H1 (cell line): ENCODE data around the gene ZBTB4. TPM values are rescaled to one million over a fixed set of nuclear protein-coding genes. Genes with fewer than 3 reads are reported as not detected.

Experiments used
- CTCF ChIA-PET: fragments of 300-600 bp; sonication (Branson Sonifier 250); formaldehyde crosslinking; loops from one replicate; lab custom pipeline; 2021; ENCODE audit not compliant: partially characterized antibody; lab: Charles Lee
- POLR2A ChIA-PET: fragments of 300-600 bp; sonication (Branson Sonifier 250); formaldehyde crosslinking; loops from one replicate; lab custom pipeline; 2021; ENCODE audit warnings: inconsistent platforms; ENCODE audit not compliant: partially characterized antibody; lab: Charles Lee
- DNase-seq, 2 experiments: peaks; one replicate each; pipeline versions ENCODE4 v3.0.0 to v3.0.0-alpha.2; 2010 to 2022; ENCODE audit warnings: low spot score in 2 of 2, low read depth in 1 of 2, mixed read lengths in 1 of 2
- FAIRE-seq: peaks from 2 replicates; lab custom pipeline; 2011; peaks lifted over from hg19 to GRCh38; lab: Jason Lieb, UNC
- H2AFZ ChIP-seq: 2 replicates; pipeline ENCODE4 v1.8.1; 2012; ENCODE audit warnings: low read length, inconsistent platforms
- H2AK5ac ChIP-seq: 2 replicates; pipeline ENCODE4 v1.6.1; 2013; ENCODE audit warnings: low read depth, low read length
- H2BK120ac ChIP-seq: replicated peaks from 2 replicates; pipeline ENCODE3; 2013; ENCODE audit warnings: low read depth, low read length, inconsistent platforms
- H2BK12ac ChIP-seq: 2 replicates; pipeline ENCODE4 v1.6.1; 2013; ENCODE audit warnings: low read depth, low read length
- H2BK15ac ChIP-seq: 2 replicates; pipeline ENCODE4 v1.6.1; 2013; ENCODE audit warnings: low read length
- H2BK20ac ChIP-seq: 2 replicates; pipeline ENCODE4 v1.6.1; 2013; ENCODE audit warnings: low read length
- H2BK5ac ChIP-seq: 2 replicates; pipeline ENCODE4 v1.6.1; 2013; ENCODE audit warnings: low read depth, low read length
- H3K14ac ChIP-seq: 2 replicates; pipeline ENCODE4 v1.6.1; 2013; ENCODE audit warnings: inconsistent platforms; ENCODE audit not compliant: insufficient read length
- H3K18ac ChIP-seq: 2 replicates; pipeline ENCODE4 v1.6.1; 2013; ENCODE audit warnings: low read length; ENCODE audit errors: extremely low read depth
- H3K23ac ChIP-seq: 2 replicates; pipeline ENCODE4 v1.6.1; 2013; ENCODE audit warnings: inconsistent platforms; ENCODE audit not compliant: insufficient read length
- H3K23me2 ChIP-seq: 2 replicates; pipeline ENCODE4 v1.6.1; 2013; ENCODE audit warnings: low read depth, low read length
- H3K27ac ChIP-seq: 2 replicates; pipeline ENCODE4 v1.6.1; 2011; ENCODE audit warnings: low read depth, low read length, inconsistent platforms
- H3K27me3 ChIP-seq, 4 experiments: replicated peaks in 1 of 4; 1 replicate in 1 of 4; 2 replicates in 3 of 4; pipeline versions ENCODE4 v1.6.1 to v1.8.1; 2011 to 2013; ENCODE audit warnings: low read length in 3 of 4, mild to moderate bottlenecking in 3 of 4, inconsistent platforms in 2 of 4, mixed read lengths in 2 of 4, moderate library complexity in 1 of 4; ENCODE audit not compliant: control insufficient read depth in 3 of 4, insufficient read depth in 3 of 4; ENCODE audit errors: extremely low read depth in 1 of 4
- H3K36me3 ChIP-seq, 4 experiments: 2 replicates each; pipeline versions ENCODE4 v1.6.1 to v1.8.1; 2011 to 2013; ENCODE audit warnings: mild to moderate bottlenecking in 4 of 4, low read length in 3 of 4, moderate library complexity in 2 of 4, control low read depth in 1 of 4, inconsistent platforms in 1 of 4; ENCODE audit not compliant: insufficient read depth in 4 of 4, control insufficient read depth in 2 of 4
- H3K4ac ChIP-seq: replicated peaks from 2 replicates; pipeline ENCODE3; 2013; ENCODE audit warnings: low read length, low read depth, mixed read lengths, inconsistent platforms; ENCODE audit not compliant: insufficient read length
- H3K4me1 ChIP-seq, 4 experiments: replicated peaks in 1 of 4; 1 replicate in 1 of 4; 2 replicates in 3 of 4; pipeline versions ENCODE4 v1.6.1 to v1.8.1; 2011 to 2013; ENCODE audit warnings: low read length in 3 of 4, inconsistent platforms in 2 of 4, mixed read lengths in 1 of 4; ENCODE audit not compliant: insufficient read depth in 4 of 4, control insufficient read depth in 3 of 4
- H3K4me2 ChIP-seq, 2 experiments: 2 replicates each; pipeline versions ENCODE4 v1.6.1 to v1.8.1; 2011 to 2013; ENCODE audit warnings: low read depth in 2 of 2, low read length in 2 of 2, control low read depth in 1 of 2, inconsistent platforms in 1 of 2, mild to moderate bottlenecking in 1 of 2; ENCODE audit not compliant: insufficient read depth in 1 of 2
- H3K4me3 ChIP-seq, 4 experiments: fragments of 200-600, 300-600 bp in 1 of 4; sonication (generic), shearing (Covaris generic), sonication (Bioruptor Twin) in 1 of 4; 2 replicates each; pipeline versions ENCODE4 v1.5.1 to v1.8.1; 2011 to 2016; ENCODE audit warnings: low read length in 4 of 4, low read depth in 3 of 4, control low read depth in 2 of 4, inconsistent platforms in 2 of 4, mild to moderate bottlenecking in 2 of 4, mixed read lengths in 1 of 4, moderate library complexity in 1 of 4; ENCODE audit not compliant: insufficient read depth in 2 of 4; ENCODE audit errors: extremely low read depth in 1 of 4
- H3K56ac ChIP-seq: replicated peaks from 2 replicates; pipeline ENCODE3; 2013; ENCODE audit warnings: low read depth, mild to moderate bottlenecking, mixed read lengths, low read length, inconsistent platforms; ENCODE audit not compliant: insufficient read length
- H3K79me1 ChIP-seq: 2 replicates; pipeline ENCODE4 v1.6.1; 2013; ENCODE audit warnings: low read depth, low read length, control low read depth
- H3K79me2 ChIP-seq, 2 experiments: 2 replicates each; pipeline versions ENCODE4 v1.6.1 to v1.8.1; 2012 to 2013; ENCODE audit warnings: low read length in 2 of 2, mild to moderate bottlenecking in 2 of 2, inconsistent platforms in 1 of 2; ENCODE audit not compliant: insufficient read depth in 2 of 2, control insufficient read depth in 1 of 2
- H3K9ac ChIP-seq, 4 experiments: replicated peaks in 1 of 4; 1 replicate in 1 of 4; 2 replicates in 3 of 4; pipeline versions ENCODE4 v1.6.1 to v1.8.1; 2011 to 2013; ENCODE audit warnings: low read depth in 3 of 4, low read length in 3 of 4, control low read depth in 2 of 4, mild to moderate bottlenecking in 2 of 4, moderate library complexity in 2 of 4, inconsistent platforms in 1 of 4; ENCODE audit errors: extremely low read depth in 1 of 4
- H3K9me3 ChIP-seq, 2 experiments: 2 replicates each; pipeline versions ENCODE4 v1.6.1 to v1.8.1; 2012 to 2013; ENCODE audit warnings: mild to moderate bottlenecking in 2 of 2, moderate library complexity in 2 of 2, control low read depth in 1 of 2, inconsistent platforms in 1 of 2, low read depth in 1 of 2, low read length in 1 of 2, mixed read lengths in 1 of 2; ENCODE audit not compliant: insufficient read depth in 2 of 2
- H4K20me1 ChIP-seq, 2 experiments: replicated peaks in 1 of 2; 2 replicates each; pipeline versions ENCODE3 to v1.8.1; 2011 to 2013; ENCODE audit warnings: inconsistent platforms in 2 of 2, low read length in 2 of 2, mild to moderate bottlenecking in 1 of 2; ENCODE audit not compliant: insufficient read depth in 2 of 2, control insufficient read depth in 1 of 2
- H4K5ac ChIP-seq: 2 replicates; pipeline ENCODE4 v1.6.1; 2013; ENCODE audit warnings: low read length, low read depth, mixed read lengths, inconsistent platforms; ENCODE audit not compliant: insufficient read length
- H4K8ac ChIP-seq: 2 replicates; pipeline ENCODE4 v1.8.0; 2013; ENCODE audit warnings: mild to moderate bottlenecking, moderate library complexity, low read length, inconsistent platforms; ENCODE audit not compliant: insufficient read depth; ENCODE audit errors: extremely low read depth
- H4K91ac ChIP-seq: replicated peaks from 2 replicates; pipeline ENCODE3; 2013; ENCODE audit warnings: low read length, mixed read lengths, inconsistent platforms; ENCODE audit not compliant: insufficient read length
- ASH2L ChIP-seq: fragments of 200-600, 300-600 bp; sonication (generic); IDR thresholded peaks from one replicate; pipeline ENCODE4 v1.7.1; 2017; ENCODE audit warnings: low read length
- CHD2 ChIP-seq: IDR thresholded peaks from 2 replicates; pipeline ENCODE4 v1.6.1; 2012; ENCODE audit warnings: low read length, improper control_type of control experiment
- FOSL1 ChIP-seq: IDR thresholded peaks from 2 replicates; pipeline ENCODE4 v1.6.1; 2011; ENCODE audit warnings: mild to moderate bottlenecking, low read depth, low read length, moderate library complexity; ENCODE audit not compliant: insufficient read depth
- HDAC2 ChIP-seq, 2 experiments: fragments of 300-600 bp in 1 of 2; sonication (generic) in 1 of 2; IDR thresholded peaks; 2 replicates each; pipeline ENCODE4 v1.6.1; 2011 to 2012; ENCODE audit warnings: low read depth in 2 of 2, low read length in 2 of 2, mild to moderate bottlenecking in 2 of 2, moderate library complexity in 2 of 2, borderline replicate concordance in 1 of 2, inconsistent platforms in 1 of 2
- HDAC6 ChIP-seq: IDR thresholded peaks from one replicate; pipeline ENCODE4 v1.7.1; 2012; ENCODE audit warnings: low read depth, mild to moderate bottlenecking, inconsistent platforms, low read length, moderate library complexity
- KDM5A ChIP-seq: fragments of 200-600 bp; IDR thresholded peaks from 2 replicates; pipeline ENCODE4 v1.7.1; 2012; ENCODE audit warnings: mild to moderate bottlenecking, low read length, inconsistent platforms, mixed read lengths
- NANOG ChIP-seq: IDR thresholded peaks from 2 replicates; pipeline ENCODE4 v1.6.1; 2011; ENCODE audit warnings: low read length, low read depth, mild to moderate bottlenecking, inconsistent platforms; ENCODE audit not compliant: insufficient read depth, poor library complexity, severe bottlenecking
- WGBS, 2 experiments: shearing (Covaris generic) in 1 of 2; methylation state at CpG; one replicate each; pipeline versions ENCODE4 v1.1.6 to v1.1.7; 2013 to 2015; ENCODE audit warnings: low lambda C conversion rate in 2 of 2, mixed read lengths in 2 of 2, inconsistent platforms in 1 of 2, low coverage in 1 of 2, missing lambda C conversion rate in 1 of 2; ENCODE audit not compliant: insufficient replicate concordance in 2 of 2, insufficient coverage in 1 of 2, insufficient read length in 1 of 2; ENCODE audit errors: extremely low coverage in 1 of 2, missing lambda C conversion rate in 1 of 2; 5-methylcytosine and 5-hydroxymethylcytosine counted together
- polyA plus RNA-seq, 7 experiments: library from polyadenylated mRNA; depleted of rRNA in 3 of 7; stranded (reverse) in 5 of 7; unstranded in 2 of 7; fragments of >200 nt in 5 of 7; fragments of 200-250 nt in 2 of 7; gene quantifications; 1 replicate in 5 of 7; 2 replicates in 1 of 7; 4 replicates in 1 of 7; pipeline versions ENCODE4 v1.2.1 to v1.2.3, GENCODE V29; 2011 to 2013; ENCODE audit warnings: missing spikeins in 2 of 7, mixed read lengths in 2 of 7
- total RNA-seq: library from RNA; stranded (reverse); fragmentation: NEBNext Ultra II Directional; extraction: Animal tissue kit (Norgen Biotek cat#: 25700); gene quantifications from 2 replicates; pipeline ENCODE4 v1.2.1, GENCODE V29; 2021
- TF ChIP-seq, protein P1 (sequence below): IDR thresholded peaks from 2 replicates; pipeline ENCODE4 v1.6.1; 2011; ENCODE audit warnings: low read depth, mild to moderate bottlenecking, low read length; ENCODE audit not compliant: insufficient read depth

The ZBTB4 gene
- total and polyA plus RNA-seq, 2 of the 8 experiments (the other 6 are each of a cell fraction or from before 2014, with no cell fraction given) = 5.9 to 10.1 TPM

DNA sequence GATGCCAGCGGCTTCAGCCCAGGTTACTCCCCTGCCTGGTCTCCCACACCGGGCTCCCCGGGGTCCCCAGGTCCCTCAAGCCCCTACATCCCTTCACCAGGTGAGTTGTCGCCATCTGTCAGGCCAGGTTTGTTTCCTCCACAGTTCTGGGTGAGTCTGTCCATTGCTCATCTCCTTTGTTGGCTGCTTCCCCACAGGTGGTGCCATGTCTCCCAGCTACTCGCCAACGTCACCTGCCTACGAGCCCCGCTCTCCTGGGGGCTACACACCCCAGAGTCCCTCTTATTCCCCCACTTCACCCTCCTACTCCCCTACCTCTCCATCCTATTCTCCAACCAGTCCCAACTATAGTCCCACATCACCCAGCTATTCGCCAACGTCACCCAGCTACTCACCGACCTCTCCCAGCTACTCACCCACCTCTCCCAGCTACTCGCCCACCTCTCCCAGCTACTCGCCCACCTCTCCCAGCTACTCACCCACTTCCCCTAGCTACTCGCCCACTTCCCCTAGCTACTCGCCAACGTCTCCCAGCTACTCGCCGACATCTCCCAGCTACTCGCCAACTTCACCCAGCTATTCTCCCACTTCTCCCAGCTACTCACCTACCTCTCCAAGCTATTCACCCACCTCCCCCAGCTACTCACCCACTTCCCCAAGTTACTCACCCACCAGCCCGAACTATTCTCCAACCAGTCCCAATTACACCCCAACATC lies 33.6 kb upstream of the ZBTB4 start:
- WGBS, 2 experiments = 92% methylated on average over 19 of the region's 20 CpGs; no CpG with 5 or more reads in 1 of the 2 experiments
- Histone ChIP-seq H3K56ac (no peak overlapping the region), H4K5ac (no peak overlapping the region), H3K4ac (no peak overlapping the region), H4K91ac (no peak overlapping the region), H2BK5ac (no peak overlapping the region), H3K23me2 (peaks cover 5% of the 10 kb centered on the region; the same call in 1 of the 2 replicates), H3K79me1 (no peaks in the 10 kb centered on the region; the same call in 1 of the 2 replicates), H2BK15ac (no peak overlapping the region), H3K4me2 (no peak overlapping the region), H3K27ac (no peak overlapping the region), H2BK12ac (no peak overlapping the region), H3K27me3 (no peaks in the 10 kb centered on the region), H3K18ac (no peak overlapping the region), H3K9ac (no peak overlapping the region), H3K79me2 (no peaks in the 10 kb centered on the region), H2AK5ac (no peak overlapping the region), H3K23ac (no peak overlapping the region), H2BK20ac (no peak overlapping the region), H3K9me3 (no peaks in the 10 kb centered on the region; a peak in 1 of 4 replicates), H4K8ac (no peak overlapping the region), H3K4me3 (no peak overlapping the region), H3K36me3 (peaks cover 28 to 60% (median 55%) of the 10 kb centered on the region in 4 experiments), H2BK120ac (no peak overlapping the region), H2AFZ (no peak overlapping the region), H3K4me1 (no peaks in the 10 kb centered on the region), H3K14ac (no peak overlapping the region), H4K20me1 (peaks cover 0 to 17% of the 10 kb centered on the region in 2 experiments)
- no peak for DNase-seq
- POLR2A ChIA-PET = interaction anchor here (0.8 to 4.5 kb wide), 10 partner anchors 14 to 78 kb away, joined by 3 to 24 read pairs (median 4); partner anchors contain the start of genes MPDU1, POLR2A, SENP3 and TMEM102
- no peak for FAIRE-seq
- TF ChIP-seq ASH2L = no peak
- TF ChIP-seq HDAC2 (IDR thresholded peaks at IDR 0.05; ENCODE audit: borderline replicate concordance in 1 of 2, low read depth in 2 of 2, low read length in 2 of 2) = no peak
- TF ChIP-seq FOSL1 = no peak
- TF ChIP-seq HDAC6 = no peak
- no peak for TF ChIP-seq CHD2
- no peak for TF ChIP-seq NANOG
- TF ChIP-seq KDM5A = no peak
- TF ChIP-seq, protein P1, sequence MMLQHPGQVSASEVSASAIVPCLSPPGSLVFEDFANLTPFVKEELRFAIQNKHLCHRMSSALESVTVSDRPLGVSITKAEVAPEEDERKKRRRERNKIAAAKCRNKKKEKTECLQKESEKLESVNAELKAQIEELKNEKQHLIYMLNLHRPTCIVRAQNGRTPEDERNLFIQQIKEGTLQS = no peak
- CTCF ChIA-PET = interaction anchor here (0.5 to 11.8 kb wide), 21 partner anchors 8 to 557 kb away, joined by 3 to 251 read pairs (median 6); partner anchors contain the start of genes SENP3, TMEM256, TMEM95 and TNFSF13
